Activated CD8-positive, alpha-beta T cell treated with anti-CD3 and anti-CD28 coated beads for 36 hours (primary cell): ENCODE measurements around the gene CEMIP. TPM values are rescaled to one million over a fixed set of nuclear protein-coding genes. Genes with fewer than 3 reads are reported as not detected.
A peak's percentile ranks its signal among the peaks of the same experiment; 100 is the strongest.

Experiments
- ATAC-seq: fragments of 200-7000 bp; cut with Tn5 transposase; one replicate; pipeline ENCODE4 v1.10.0; 2021; ENCODE audit warnings: mild to moderate bottlenecking, moderate library complexity
- CTCF ChIA-PET: fragments of 350-600 bp; sonication (Branson Sonifier 250); formaldehyde crosslinking; loops from one replicate; lab custom pipeline; 2021; ENCODE audit warnings: antibody characterized with exemption; lab: Charles Lee
- POLR2A ChIA-PET: fragments of 350-600 bp; sonication (Branson Sonifier 250); formaldehyde crosslinking; loops from one replicate; lab custom pipeline; 2021; ENCODE audit warnings: antibody characterized with exemption; lab: Charles Lee
- DNase-seq: peaks from one replicate; pipeline ENCODE4 v3.0.0-alpha.2; 2020
- H3K27ac Mint-ChIP-seq: one replicate; pipeline ENCODE4 v1.8.0; 2021; ENCODE audit warnings: mild to moderate bottlenecking, mixed read lengths
- H3K27me3 Mint-ChIP-seq: one replicate; pipeline ENCODE4 v1.8.0; 2021; ENCODE audit warnings: mixed read lengths
- H3K36me3 Mint-ChIP-seq: one replicate; pipeline ENCODE4 v1.8.0; 2021; ENCODE audit warnings: low read depth, mixed read lengths
- H3K4me1 Mint-ChIP-seq: one replicate; pipeline ENCODE4 v1.8.0; 2021; ENCODE audit warnings: low read depth, mixed read lengths
- H3K4me3 Mint-ChIP-seq: one replicate; pipeline ENCODE4 v1.8.0; 2021; ENCODE audit warnings: mild to moderate bottlenecking, moderate library complexity, mixed read lengths
- H3K9me3 Mint-ChIP-seq: one replicate; pipeline ENCODE4 v1.8.0; 2021; ENCODE audit warnings: mixed read lengths
- CTCF ChIP-seq: fragments of 200-600 bp; IDR thresholded peaks from one replicate; pipeline ENCODE4 v1.8.0; 2022; ENCODE audit warnings: antibody characterized with exemption, mild to moderate bottlenecking
- intact Hi-C: fragments of 100-400 bp; cut with micrococcal nuclease; formaldehyde crosslinking; loops from one replicate; pipeline ENCODE4 v1.10.0; 2022
- total RNA-seq, 2 experiments: library from RNA; stranded (reverse); gene quantifications; one replicate each; pipeline ENCODE4 v1.2.3, GENCODE V29; 2021

The CEMIP gene
- total RNA-seq, 2 experiments from 2014 or later, result not detected

DNA sequence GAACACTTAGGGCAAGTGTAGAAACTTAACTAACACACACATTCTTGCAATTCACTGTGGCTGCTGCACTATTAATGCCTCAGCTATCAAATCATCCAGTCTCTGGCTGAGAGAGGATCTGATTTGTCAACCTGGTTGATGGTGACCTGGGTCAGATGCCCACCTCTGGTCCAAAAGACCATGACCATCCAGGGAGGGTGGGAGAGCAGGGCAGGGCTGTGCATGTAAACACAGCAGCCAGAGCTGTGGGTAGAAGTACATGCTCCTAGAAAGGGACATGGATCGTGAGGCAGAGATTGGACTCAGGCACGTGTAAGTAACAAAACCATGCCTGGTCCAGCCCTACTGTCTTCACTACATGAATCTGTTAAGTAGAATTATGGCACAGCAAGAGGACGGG is 193.1 kb downstream of the CEMIP start:
- intact Hi-C loops, result loop anchor here (5.0 kb wide), 2 partner anchors 195 to 515 kb away; partner anchors contain the start of gene CEMIP

DNA sequence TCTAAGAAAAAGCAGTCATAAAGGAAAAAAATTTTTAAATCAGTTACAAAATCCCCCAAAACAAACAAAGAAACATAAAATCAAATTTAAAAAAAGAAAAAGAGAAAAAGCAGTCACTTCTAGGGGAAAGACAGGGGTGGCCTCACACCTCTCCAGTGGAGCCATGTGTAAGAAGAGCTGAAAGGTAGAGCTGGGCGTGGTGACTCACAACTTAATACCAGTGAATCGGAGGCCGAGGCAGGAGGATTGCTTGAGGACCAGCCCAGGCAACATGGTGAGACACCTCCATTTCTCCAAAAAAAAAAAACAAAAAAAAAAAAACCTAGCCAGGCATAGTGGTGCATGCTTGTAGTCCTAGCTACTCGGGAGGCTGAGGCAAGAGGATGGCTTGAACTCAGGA is 195.7 kb downstream of the CEMIP start:
- Mint-ChIP-seq H3K27me3 (no peaks in the 10 kb centered on the region), H3K9me3 (no peaks in the 10 kb centered on the region), H3K4me1 (peaks cover 43% of the 10 kb centered on the region), H3K36me3 (peaks cover 35% of the 10 kb centered on the region), H3K27ac (no peak overlapping the region), H3K4me3 (no peak overlapping the region)
- ChIA-PET CTCF (interaction anchor here (0.9 to 4.4 kb wide), 5 partner anchors 13 to 519 kb away, joined by 3 to 34 read pairs (median 5); no protein-coding TSS in a partner anchor), POLR2A (no interaction called here)
- ATAC-seq (peak; percentile 38), DNase-seq (peak; percentile 24)
- intact Hi-C loops, result loop anchor here (5.0 kb wide), 2 partner anchors 198 to 518 kb away; partner anchors contain the start of gene CEMIP
- no peak for TF ChIP-seq CTCF

More for the DNA sequence above, 193.1 kb downstream of the CEMIP start:
- no peak overlapping the region for H3K4me3 Mint-ChIP-seq
- peaks cover 20% of the 10 kb centered on the region for H3K36me3 Mint-ChIP-seq
- peaks cover 25% of the 10 kb centered on the region for H3K4me1 Mint-ChIP-seq
- no peaks in the 10 kb centered on the region for H3K9me3 Mint-ChIP-seq
- CTCF ChIA-PET, result no interaction called here
- no peak for ATAC-seq
- no peak for DNase-seq
- POLR2A ChIA-PET, result no interaction called here
- TF ChIP-seq CTCF, result no peak
- H3K27ac Mint-ChIP-seq, result no peak overlapping the region
- H3K27me3 Mint-ChIP-seq, result no peaks in the 10 kb centered on the region

DNA sequence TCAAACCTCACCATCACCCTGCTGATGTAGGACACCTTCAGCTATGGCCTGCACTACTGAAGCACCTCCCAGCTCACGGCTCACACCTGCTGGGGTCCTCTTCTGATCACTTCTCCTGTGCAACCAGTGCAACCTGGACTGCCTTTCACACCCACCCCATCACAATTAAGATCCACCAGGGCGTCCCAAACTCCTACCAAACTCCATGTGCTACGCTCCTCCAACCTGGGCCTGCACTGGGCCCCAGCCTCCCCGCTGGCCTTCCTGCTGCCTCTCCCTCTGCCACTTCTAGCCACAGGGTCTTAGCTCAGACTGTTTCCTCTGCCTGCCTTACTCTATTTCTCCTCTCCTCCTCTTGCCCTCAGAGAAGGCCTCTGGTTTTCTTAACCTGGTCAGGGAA is 197.7 kb downstream of the CEMIP start:
- ATAC-seq (no peak), DNase-seq (no peak)
- no peaks in the 10 kb centered on the region for H3K27me3 Mint-ChIP-seq
- peaks cover 41% of the 10 kb centered on the region for H3K4me1 Mint-ChIP-seq
- no peak for TF ChIP-seq CTCF
- no peaks in the 10 kb centered on the region for H3K9me3 Mint-ChIP-seq
- H3K27ac Mint-ChIP-seq, result peak overlapping the region; percentile 4
- POLR2A ChIA-PET, result no interaction called here
- intact Hi-C loops, result no loop called here
- CTCF ChIA-PET, result interaction anchor here (1.1 to 4.4 kb wide), 6 partner anchors 9 to 521 kb away, joined by 3 to 34 read pairs (median 6); no protein-coding TSS in a partner anchor
- H3K4me3 Mint-ChIP-seq, result no peak overlapping the region
- H3K36me3 Mint-ChIP-seq, result peaks cover 40% of the 10 kb centered on the region

DNA sequence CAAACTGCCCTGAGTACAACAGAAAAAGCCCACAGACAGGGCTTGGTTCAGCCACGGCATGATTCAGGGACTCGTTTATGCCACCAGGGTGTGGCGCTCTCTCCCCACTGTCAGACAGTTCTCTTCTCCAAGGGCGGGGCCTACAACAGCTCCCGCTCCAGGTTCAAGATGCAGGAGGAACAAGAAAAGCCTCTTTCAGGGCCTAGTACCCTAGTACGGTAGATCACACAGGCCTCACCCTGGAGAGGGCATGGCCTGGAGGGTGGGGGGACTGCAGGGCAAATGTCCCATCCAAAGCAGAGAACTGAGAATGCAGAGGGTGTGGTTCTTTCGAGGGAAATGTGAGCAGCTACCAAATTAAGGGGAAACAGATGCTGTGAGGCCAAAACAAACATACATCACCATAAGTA is 198.5 kb downstream of the CEMIP start:
- TF ChIP-seq CTCF, result peak; percentile 51
- Mint-ChIP-seq H3K9me3 (no peaks in the 10 kb centered on the region), H3K4me3 (no peak overlapping the region), H3K4me1 (peaks cover 48% of the 10 kb centered on the region), H3K27me3 (no peaks in the 10 kb centered on the region), H3K36me3 (peaks cover 44% of the 10 kb centered on the region), H3K27ac (peak overlapping the region; percentile 31)
- peak; percentile 69 for DNase-seq
- CTCF ChIA-PET, result interaction anchor here (0.8 to 4.4 kb wide), 8 partner anchors 10 to 522 kb away, joined by 3 to 34 read pairs (median 4); no protein-coding TSS in a partner anchor
- intact Hi-C loops, result no loop called here
- POLR2A ChIA-PET, result interaction anchor here (0.6 kb wide), 1 partner anchor 21 kb away, joined by 3 read pairs; no protein-coding TSS in a partner anchor
- ATAC-seq, result peak; percentile 80

GRCh38 chr15:80978685-80979329 is 199.6 kb downstream of the CEMIP start:
- Mint-ChIP-seq H3K27me3 (no peaks in the 10 kb centered on the region), H3K27ac (peak overlapping the region; percentile 23), H3K4me1 (peaks cover 53% of the 10 kb centered on the region), H3K36me3 (peaks cover 49% of the 10 kb centered on the region), H3K9me3 (no peaks in the 10 kb centered on the region), H3K4me3 (no peak overlapping the region)
- TF ChIP-seq CTCF, result no peak
- no peak for DNase-seq
- ChIA-PET POLR2A (interaction anchor here (1.2 kb wide), 1 partner anchor 287 kb away, joined by 3 read pairs; no protein-coding TSS in a partner anchor), CTCF (interaction anchor here (1.7 to 2.3 kb wide), 4 partner anchors 8 to 288 kb away, joined by 4 to 25 read pairs (median 8); no protein-coding TSS in a partner anchor)
- ATAC-seq, result no peak
- intact Hi-C loops, result no loop called here
